ENCODE data around the gene CRHR2.

CRHR2 gene

GRCh38 chr7:30674876-30675275 is 7.4 kb downstream of the CRHR2 start:
- no peak for DNase-seq

DNA sequence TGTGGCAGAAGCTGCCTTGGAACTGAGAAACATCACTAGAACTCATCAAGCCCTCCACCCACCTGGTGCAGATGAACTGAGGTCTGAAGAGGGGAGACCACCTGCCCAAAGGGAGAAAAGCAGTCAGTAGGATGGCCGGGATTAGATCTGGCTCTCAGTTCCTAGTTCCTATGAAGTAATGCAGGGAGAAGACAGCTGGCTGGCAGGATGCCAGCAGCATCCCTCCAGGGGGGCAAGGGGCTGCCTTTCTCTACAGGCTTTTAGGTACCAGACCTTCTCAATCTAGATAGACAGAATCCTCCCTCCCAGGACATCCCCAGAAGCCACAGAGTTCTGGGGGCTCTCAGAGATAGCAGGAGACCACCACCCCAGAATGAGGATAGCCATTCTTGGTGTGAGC is 7.8 kb downstream of the CRHR2 start:
- DNase-seq: no peak

DNA sequence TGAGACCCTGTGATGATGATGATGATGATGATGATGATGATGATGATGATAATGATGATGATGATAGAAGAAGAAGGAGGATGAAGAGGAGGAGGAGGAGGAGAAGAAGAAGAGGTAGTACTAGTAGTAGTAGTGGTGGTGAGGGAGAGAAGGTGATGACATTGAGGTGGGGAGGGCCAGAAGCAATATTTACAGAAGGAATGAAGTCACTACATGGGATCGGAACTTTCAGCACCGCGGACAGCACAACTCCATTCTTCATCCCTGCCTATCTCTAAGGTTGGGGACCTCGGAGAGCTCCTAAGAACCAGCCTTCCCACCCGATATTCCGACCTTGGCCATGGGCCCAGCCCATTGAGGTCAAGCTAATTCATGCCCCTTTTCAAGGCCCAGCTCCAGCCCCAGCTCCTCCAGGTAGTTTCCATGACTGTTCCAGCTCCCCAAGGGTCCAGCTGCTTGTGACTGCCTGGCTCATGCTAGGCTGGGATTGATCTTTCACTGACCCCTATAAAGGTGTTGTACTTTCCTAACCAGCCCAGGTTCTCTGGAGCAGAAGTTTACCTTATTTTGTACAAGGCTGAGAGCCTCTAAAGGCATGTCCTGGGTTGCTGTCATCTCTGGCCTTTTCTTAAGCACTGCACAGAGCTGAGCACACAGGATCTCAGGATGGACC is 10.3 kb downstream of the CRHR2 start:
- DNase-seq: no peak

DNA sequence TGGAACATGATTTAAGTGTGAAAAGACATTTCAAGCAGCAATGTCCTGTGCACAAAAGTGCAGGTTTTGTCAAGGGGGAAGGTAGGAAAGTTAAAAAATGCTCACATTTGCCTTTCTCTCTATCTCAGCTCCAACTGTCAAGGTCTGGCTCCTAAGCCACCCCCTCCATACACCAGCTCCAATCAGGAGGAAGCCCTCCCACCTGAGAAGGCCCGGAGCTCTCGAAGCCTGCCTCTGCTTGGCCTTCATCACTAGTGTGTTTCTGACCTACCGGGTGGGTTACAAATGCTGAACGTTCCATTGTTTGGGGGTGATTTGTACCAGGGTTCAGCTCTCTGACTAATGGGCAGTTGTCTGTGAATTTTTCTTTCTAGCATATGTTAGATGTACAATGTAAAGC is 14.2 kb downstream of the CRHR2 start:
- no peak for DNase-seq

DNA sequence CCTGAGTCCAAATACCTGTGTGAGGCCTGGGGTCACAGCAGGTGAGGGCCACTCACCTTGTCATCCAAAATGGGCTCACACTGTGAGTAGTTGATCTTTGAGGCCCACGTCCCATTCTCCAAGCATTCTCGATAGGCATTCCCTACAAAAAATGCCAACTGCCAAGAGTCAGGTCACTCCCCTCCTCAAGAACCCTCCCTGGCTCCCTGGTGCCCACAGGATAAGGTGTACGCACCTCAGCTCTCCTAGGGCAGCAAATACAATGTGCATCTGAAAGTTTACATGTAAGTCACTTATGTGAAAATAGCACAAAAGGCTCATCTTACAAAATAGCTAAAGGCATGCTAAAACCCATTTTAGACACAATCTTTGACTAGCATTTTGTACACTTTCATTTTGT is 15.1 kb downstream of the CRHR2 start:
- DNase-seq: no peak

GRCh38 chr7:30665449-30665848 is 16.8 kb downstream of the CRHR2 start:
- DNase-seq: no peak

GRCh38 chr7:30665043-30665442 is 17.2 kb downstream of the CRHR2 start:
- DNase-seq: no peak

- no peak for DNase-seq
Measured at GRCh38 chr7:30664184-30664885, 17.9 kb downstream of the CRHR2 start.

- no peak for DNase-seq
Measured at GRCh38 chr7:30663414-30663813, 18.8 kb downstream of the CRHR2 start.

- DNase-seq: no peak
Measured at GRCh38 chr7:30662431-30662939, 19.8 kb downstream of the CRHR2 start.

DNA sequence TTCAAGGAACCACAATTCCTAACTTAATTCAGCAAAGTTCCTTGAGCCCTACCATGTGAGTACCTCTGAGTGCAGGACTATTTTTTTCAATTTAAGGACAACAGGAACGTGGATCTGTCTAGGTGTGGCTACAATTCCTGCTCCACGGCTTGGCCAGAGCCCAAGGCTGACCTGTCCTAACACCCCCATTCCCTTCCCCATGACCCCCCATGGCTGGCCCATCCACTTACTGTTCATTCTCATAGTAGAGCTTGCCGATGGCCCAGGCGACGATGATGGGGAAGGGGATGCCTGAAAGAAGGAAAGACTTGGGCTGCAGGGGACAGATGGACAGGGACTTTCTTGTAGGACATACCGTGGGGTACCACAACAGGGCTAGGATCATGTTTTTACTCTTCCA is 20.3 kb downstream of the CRHR2 start:
- DNase-seq: no peak

GRCh38 chr7:30660331-30661255 is 21.7 kb downstream of the CRHR2 start:
- no peak for DNase-seq

DNA sequence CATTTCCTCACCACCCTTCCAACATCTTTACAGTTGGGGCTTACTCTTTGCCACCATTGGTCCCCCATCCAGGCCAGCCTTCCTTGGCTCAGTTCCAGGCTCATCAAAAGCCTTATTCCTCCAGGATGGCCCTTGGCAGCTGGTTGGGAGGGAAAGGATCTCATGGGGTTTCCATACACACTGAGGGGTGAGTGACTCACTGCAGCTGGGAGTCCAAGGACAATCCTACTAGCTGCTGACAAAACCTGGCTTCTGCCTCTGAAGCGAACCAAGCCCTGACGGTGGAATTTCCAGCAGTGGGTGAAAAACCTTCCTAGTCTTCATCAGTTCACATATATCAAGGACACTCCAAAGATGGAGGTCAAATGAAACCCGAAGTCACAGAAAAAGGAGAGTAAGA is 22.9 kb downstream of the CRHR2 start:
- no peak for DNase-seq

GRCh38 chr7:30658479-30659074 is 23.7 kb downstream of the CRHR2 start:
- DNase-seq: no peak

DNA sequence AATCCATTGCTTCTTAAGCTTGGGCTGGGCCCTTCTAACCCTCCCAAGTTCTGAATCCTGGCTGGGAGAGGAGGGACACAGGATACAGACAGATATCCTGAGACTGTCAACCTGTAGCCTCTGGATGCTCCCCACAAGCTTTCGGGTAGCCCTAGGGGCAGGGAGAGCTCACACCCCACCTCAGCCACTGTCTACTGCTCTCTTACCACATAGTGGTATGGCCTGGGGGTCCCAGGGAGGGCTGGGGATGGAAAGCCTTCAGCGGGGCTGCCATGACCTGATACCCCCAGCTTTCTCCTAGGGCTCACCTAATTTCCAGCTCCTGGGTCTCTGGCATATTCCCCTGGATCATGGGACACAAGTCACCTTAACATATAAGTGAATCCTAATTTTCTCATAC is 25.1 kb downstream of the CRHR2 start:
- DNase-seq: no peak

- no peak for DNase-seq
Measured at GRCh38 chr7:30656006-30656957, 26.0 kb downstream of the CRHR2 start.

GRCh38 chr7:30655096-30655970 is 26.9 kb downstream of the CRHR2 start:
- no peak for DNase-seq

GRCh38 chr7:30654296-30655090 is 27.8 kb downstream of the CRHR2 start:
- no peak for DNase-seq

- DNase-seq: no peak
Measured at GRCh38 chr7:30652698-30653641, 29.3 kb downstream of the CRHR2 start.

All from activated CD8-positive, alpha-beta memory T cell treated with anti-CD3 and anti-CD28 coated beads for 24 hours (primary cell).